ENCODE measurements around the gene DOCK3. TPM values are rescaled to one million over a fixed set of nuclear protein-coding genes. Genes with fewer than 3 reads are reported as not detected.
"Not testable (repeated sequence)": the region's sequence is repeated elsewhere in the genome, so short reads cannot be mapped to it uniquely, and the experiment has no call there.

The DOCK3 gene
- total and polyA plus RNA-seq, 2 donors (not counting 3 experiments of a cell fraction or from before 2014, with no cell fraction given): 0.08 to 0.13 TPM

- H3K9me1 ChIP-seq (replicated peaks; ENCODE audit: control insufficient read depth, extremely low read depth, insufficient read depth, low read length): no peaks in the 10 kb centered on the region
- H3K79me2 ChIP-seq (ENCODE audit: control insufficient read depth, insufficient read depth, low read length): no peaks in the 10 kb centered on the region
- H3K36me3 ChIP-seq (ENCODE audit: control insufficient read depth in 2 of 2, extremely low read depth in 1 of 2, insufficient read depth in 2 of 2, low read length in 2 of 2): no peaks in the 10 kb centered on the region
- TF ChIP-seq CTCF (IDR thresholded peaks at IDR 0.05; ENCODE audit: extremely low read depth in 1 of 2, insufficient read depth in 1 of 2, low read depth in 1 of 2, low read length in 2 of 2): no peak
- no peak for TF ChIP-seq GATA2 (IDR thresholded peaks at IDR 0.05; ENCODE audit: insufficient read depth, insufficient read length, low read depth, low read length)
- TF ChIP-seq MYC (IDR thresholded peaks at IDR 0.05; ENCODE audit: low read depth, low read length): no peak
- no peak for TF ChIP-seq POLR2AphosphoS5 (IDR thresholded peaks at IDR 0.05; ENCODE audit: insufficient read depth, low read depth, low read length)
- no peak for TF ChIP-seq EZH2 (IDR thresholded peaks at IDR 0.05; ENCODE audit: borderline replicate concordance, low read depth, low read length, severe bottlenecking)
- no peak for TF ChIP-seq MAX (IDR thresholded peaks at IDR 0.05; ENCODE audit: insufficient read depth, insufficient read length)
- no TSS peak for BruUV-seq (replicated peaks)
- no peak overlapping the region for H3K4me3 ChIP-seq (replicated peaks in 1 of 3; ENCODE audit: insufficient read depth in 1 of 3, low read depth in 1 of 3, low read length in 3 of 3)
- H3K9ac ChIP-seq (replicated peaks; ENCODE audit: extremely low read depth, insufficient read depth, low read length): no peak overlapping the region
- no peak overlapping the region for H3K4me2 ChIP-seq (ENCODE audit: insufficient read depth, low read length)
- CTCF ChIA-PET: no interaction called here
- no peaks in the 10 kb centered on the region for H3K9me3 ChIP-seq (replicated peaks; ENCODE audit: control insufficient read depth, insufficient read depth, low read length)
- dilution Hi-C loops (cut with MboI; ENCODE audit: extremely low pct_ligation_motif_present, low sequenced_read_pairs): no loop called here
- H3K27ac ChIP-seq (ENCODE audit: insufficient read depth, low read depth, low read length): no peak overlapping the region
- no peak for DNase-seq (ENCODE audit: low read depth, low spot score)
- FAIRE-seq: no peak
- no peak overlapping the region for H2AFZ ChIP-seq (ENCODE audit: low read depth, low read length)
- H3K27me3 ChIP-seq (ENCODE audit: control insufficient read depth in 2 of 2, insufficient read depth in 2 of 2, low read length in 2 of 2): peaks cover 7% of the 10 kb centered on the region in 2 experiments
- POLR2A ChIA-PET: no interaction called here
- intact Hi-C loops (cut with micrococcal nuclease): no loop called here
- H4K20me1 ChIP-seq (replicated peaks; ENCODE audit: control insufficient read depth, extremely low read depth, insufficient read depth, low read length): no peaks in the 10 kb centered on the region
- H3K4me1 ChIP-seq (ENCODE audit: control insufficient read depth, extremely low read depth, insufficient read depth, low read length): no peaks in the 10 kb centered on the region
Measured at GRCh38 chr3:50687916-50688315, 13.2 kb downstream of the DOCK3 start.

GRCh38 chr3:50688602-50689001, 13.9 kb downstream of the DOCK3 start:
- FAIRE-seq; dilution Hi-C loops (cut with MboI; ENCODE audit: extremely low pct_ligation_motif_present, low sequenced_read_pairs); DNase-seq (ENCODE audit: low read depth, low spot score); intact Hi-C loops (cut with micrococcal nuclease); H3K4me3 ChIP-seq (replicated peaks in 1 of 3; ENCODE audit: insufficient read depth in 1 of 3, low read depth in 1 of 3, low read length in 3 of 3); H3K9ac ChIP-seq (replicated peaks; ENCODE audit: extremely low read depth, insufficient read depth, low read length); H3K27ac ChIP-seq (ENCODE audit: insufficient read depth, low read depth, low read length); BruUV-seq (replicated peaks); POLR2A ChIA-PET; H3K36me3 ChIP-seq (ENCODE audit: control insufficient read depth in 2 of 2, extremely low read depth in 1 of 2, insufficient read depth in 2 of 2, low read length in 2 of 2); H3K9me3 ChIP-seq (replicated peaks; ENCODE audit: control insufficient read depth, insufficient read depth, low read length); H2AFZ ChIP-seq (ENCODE audit: low read depth, low read length); H4K20me1 ChIP-seq (replicated peaks; ENCODE audit: control insufficient read depth, extremely low read depth, insufficient read depth, low read length); H3K4me1 ChIP-seq (ENCODE audit: control insufficient read depth, extremely low read depth, insufficient read depth, low read length); H3K27me3 ChIP-seq (ENCODE audit: control insufficient read depth in 2 of 2, insufficient read depth in 2 of 2, low read length in 2 of 2); H3K9me1 ChIP-seq (replicated peaks; ENCODE audit: control insufficient read depth, extremely low read depth, insufficient read depth, low read length); H3K4me2 ChIP-seq (ENCODE audit: insufficient read depth, low read length); H3K79me2 ChIP-seq (ENCODE audit: control insufficient read depth, insufficient read depth, low read length); CTCF ChIA-PET: not testable (repeated sequence)

Data from endothelial cell of umbilical vein (primary cell).